Psoas muscle (tissue), 7 donors: ENCODE measurements around the gene FAM76B. TPM values are rescaled to one million over a fixed set of nuclear protein-coding genes. Genes with fewer than 3 reads are reported as not detected.

ENCODE experiments used
- polyA plus RNA-seq, 3 donors: library from polyadenylated mRNA; stranded (reverse); fragments of 200-250 nt; gene quantifications; one replicate each; pipeline ENCODE4 v1.2.3, GENCODE V29; 2013
- total RNA-seq, 4 donors: library from RNA; stranded (reverse); fragmentation: NEBNext Ultra II Directional in 2 of 4; extraction: Animal tissue kit (Norgen Biotek cat#: 25700) in 2 of 4; gene quantifications; one replicate each; pipeline versions ENCODE4 v1.2.1 to v1.2.4, GENCODE V29; 2021 to 2023
- donor health status: healthy with polysubstance abuse.
- donor health status: DM: no; HTN: no; CAD: no; lungs with moderate emphysema.
- donor health status: Bipolar disorder and iron deficiency.
- donor health status: healthy.
- donor health status: DM: no; HTN: no; CAD: no.
- donor health status: DM: no; HTN: no; CAD: no.
- donor health status: DM: yes; HTN: yes; CAD: no.

FAM76B gene
- total and polyA plus RNA-seq, 7 donors, result 4.0 to 9.4 (median 5.9) TPM

Other genes starting within 250 kb of the FAM76B start
- gene CEP57, start 716 bp upstream of the FAM76B start, total RNA-seq, result 10 to 100 TPM; 13.6 to 27.1 (median 15.7) TPM
- 10 to 100 TPM in 1 of 3 donors, 1 to 10 TPM in 2; 7.7 to 15.8 (median 7.9) TPM for gene CEP57, start 716 bp upstream of the FAM76B start, polyA plus RNA-seq
- gene MTMR2, start 134.3 kb upstream of the FAM76B start, total RNA-seq, result 1 to 10 TPM; 7.1 to 9.0 (median 7.6) TPM
- gene MTMR2, start 134.3 kb upstream of the FAM76B start, polyA plus RNA-seq, result 1 to 10 TPM; 5.4 to 9.9 (median 8.6) TPM